WERI-Rb-1 (cell line): ENCODE data around the gene KRT6B.
"Not testable (repeated sequence)": the region's sequence is repeated elsewhere in the genome, so short reads cannot be mapped to it uniquely, and the experiment has no call there.

Experiments
- DNase-seq: peaks from one replicate; pipeline ENCODE4 v3.0.0-alpha.2; 2020
- H3K27ac ChIP-seq: fragments of 250-450 bp; sonication (Bioruptor Pico); 2 replicates; pipeline ENCODE4 v1.5.1; 2020; ENCODE audit warnings: mild to moderate bottlenecking, moderate library complexity
- H3K27me3 ChIP-seq: fragments of 250-450 bp; sonication (Bioruptor Pico); 2 replicates; pipeline ENCODE4 v1.5.1; 2021; ENCODE audit warnings: mild to moderate bottlenecking, low read depth, moderate library complexity; ENCODE audit not compliant: insufficient read depth, severe bottlenecking
- H3K36me3 ChIP-seq: fragments of 250-450 bp; sonication (Bioruptor Pico); 2 replicates; pipeline ENCODE4 v1.5.1; 2020; ENCODE audit warnings: mild to moderate bottlenecking, moderate library complexity
- H3K4me3 ChIP-seq: 2 replicates; pipeline ENCODE4 v1.5.1; 2011; ENCODE audit warnings: low read depth, mild to moderate bottlenecking, control low read depth, low read length
- H3K9me3 ChIP-seq: fragments of 250-450 bp; sonication (Bioruptor Pico); 2 replicates; pipeline ENCODE4 v1.5.1; 2021; ENCODE audit warnings: mild to moderate bottlenecking, moderate library complexity; ENCODE audit not compliant: severe bottlenecking
- CTCF ChIP-seq: IDR thresholded peaks from 2 replicates; pipeline ENCODE4 v1.5.1; 2011; ENCODE audit warnings: low read depth, mild to moderate bottlenecking, control low read depth, inconsistent platforms, low read length

Gene KRT6B

GRCh38 chr12:52488736-52489135 lies 36.8 kb upstream of the KRT6B start:
- H3K27me3 ChIP-seq: peaks cover 65% of the 10 kb centered on the region
- no peak for TF ChIP-seq CTCF
- DNase-seq: no peak
- no peak overlapping the region for H3K27ac ChIP-seq
- peaks cover 3% of the 10 kb centered on the region for H3K9me3 ChIP-seq
- H3K4me3 ChIP-seq: no peak overlapping the region
- no peaks in the 10 kb centered on the region for H3K36me3 ChIP-seq

GRCh38 chr12:52487744-52488443 lies 35.9 kb upstream of the KRT6B start:
- H3K27me3 ChIP-seq: peaks cover 62% of the 10 kb centered on the region
- not testable (repeated sequence) for H3K4me3 ChIP-seq, H3K27ac ChIP-seq, H3K9me3 ChIP-seq, H3K36me3 ChIP-seq, DNase-seq

- peaks cover 3% of the 10 kb centered on the region for H3K9me3 ChIP-seq
- DNase-seq: no peak
- peaks cover 60% of the 10 kb centered on the region for H3K27me3 ChIP-seq
- no peak for TF ChIP-seq CTCF
- H3K4me3 ChIP-seq: no peak overlapping the region
- H3K27ac ChIP-seq: no peak overlapping the region
- H3K36me3 ChIP-seq: no peaks in the 10 kb centered on the region
These were observed 35.3 kb upstream of the KRT6B start for GRCh38 chr12:52487211-52487610.

GRCh38 chr12:52486166-52487105 lies 34.5 kb upstream of the KRT6B start:
- TF ChIP-seq CTCF: no peak
- H3K27ac ChIP-seq: no peak overlapping the region
- H3K9me3 ChIP-seq: peaks cover 3% of the 10 kb centered on the region
- peaks cover 52% of the 10 kb centered on the region for H3K27me3 ChIP-seq
- no peaks in the 10 kb centered on the region for H3K36me3 ChIP-seq
- H3K4me3 ChIP-seq: no peak overlapping the region
- no peak for DNase-seq

- no peak for DNase-seq
- H3K27ac ChIP-seq: no peak overlapping the region
- no peaks in the 10 kb centered on the region for H3K9me3 ChIP-seq
- H3K36me3 ChIP-seq: no peaks in the 10 kb centered on the region
- no peak for TF ChIP-seq CTCF
- no peak overlapping the region for H3K4me3 ChIP-seq
- peaks cover 45% of the 10 kb centered on the region for H3K27me3 ChIP-seq
These were observed 28.1 kb upstream of the KRT6B start for GRCh38 chr12:52480073-52480472.

GRCh38 chr12:52477651-52478050 lies 25.7 kb upstream of the KRT6B start:
- no peak for TF ChIP-seq CTCF
- peaks cover 49% of the 10 kb centered on the region for H3K27me3 ChIP-seq

More at GRCh38 chr12:52477651-52478050, 25.7 kb upstream of the KRT6B start:
- no peak for DNase-seq
- H3K36me3 ChIP-seq: no peaks in the 10 kb centered on the region
- no peaks in the 10 kb centered on the region for H3K9me3 ChIP-seq
- no peak overlapping the region for H3K4me3 ChIP-seq
- no peak overlapping the region for H3K27ac ChIP-seq
